Hepatocyte (in vitro differentiated cells): ENCODE measurements around the gene BBS9. TPM values are rescaled to one million over a fixed set of nuclear protein-coding genes. Genes with fewer than 3 reads are reported as not detected.

Experiments used
- DNase-seq: peaks from one replicate; pipeline ENCODE4 v3.0.0-alpha.2; 2016; ENCODE audit warnings: low spot score
- H2AFZ ChIP-seq: fragments of 200-600 bp; sonication (generic); 2 replicates; pipeline ENCODE4 v1.6.0; 2016; ENCODE audit warnings: antibody characterized with exemption, mild to moderate bottlenecking
- H3K27ac ChIP-seq: fragments of 200-600 bp; sonication (generic); 2 replicates; pipeline ENCODE4 v1.5.1; 2016; ENCODE audit warnings: mild to moderate bottlenecking
- H3K27me3 ChIP-seq: fragments of 200-600 bp; sonication (generic); 2 replicates; pipeline ENCODE4 v1.6.1; 2016
- H3K36me3 ChIP-seq: fragments of 200-600 bp; sonication (generic); replicated peaks from 2 replicates; pipeline ENCODE4 v1.5.1; 2016; ENCODE audit warnings: low read depth; ENCODE audit not compliant: insufficient read depth
- H3K4me1 ChIP-seq: fragments of 200-600 bp; sonication (generic); 2 replicates; pipeline ENCODE4 v1.5.1; 2016; ENCODE audit warnings: mild to moderate bottlenecking, moderate library complexity; ENCODE audit not compliant: insufficient read depth
- H3K4me2 ChIP-seq: fragments of 200-600 bp; sonication (generic); 2 replicates; pipeline ENCODE4 v1.6.0; 2016
- H3K4me3 ChIP-seq: fragments of 200-600 bp; sonication (generic); 2 replicates; pipeline ENCODE4 v1.5.1; 2016; ENCODE audit warnings: mild to moderate bottlenecking
- H3K79me2 ChIP-seq: fragments of 200-600 bp; sonication (generic); 2 replicates; pipeline ENCODE4 v1.6.0; 2017; ENCODE audit warnings: mild to moderate bottlenecking
- H3K9me2 ChIP-seq: fragments of 200-600 bp; sonication (generic); replicated peaks from 2 replicates; pipeline ENCODE4 v1.6.0; 2017; ENCODE audit warnings: mild to moderate bottlenecking; ENCODE audit not compliant: insufficient read depth
- H3K9me3 ChIP-seq: fragments of 200-600 bp; sonication (generic); 2 replicates; pipeline ENCODE4 v1.5.1; 2016; ENCODE audit warnings: low read depth, mild to moderate bottlenecking
- H4K20me1 ChIP-seq: fragments of 200-600 bp; sonication (generic); 2 replicates; pipeline ENCODE4 v1.6.0; 2016; ENCODE audit warnings: mild to moderate bottlenecking; ENCODE audit not compliant: insufficient read depth, poor library complexity, severe bottlenecking
- EZH2 ChIP-seq: fragments of 200-600 bp; sonication (generic); IDR thresholded peaks from 2 replicates; pipeline ENCODE4 v1.6.1; 2016; ENCODE audit warnings: antibody characterized with exemption, mild to moderate bottlenecking, borderline replicate concordance
- EZH2phosphoT487 ChIP-seq: fragments of 200-600 bp; sonication (generic); IDR thresholded peaks from one replicate; pipeline ENCODE4 v1.6.1; 2018; ENCODE audit warnings: antibody characterized with exemption, mild to moderate bottlenecking, low read depth, moderate library complexity; ENCODE audit not compliant: unreplicated experiment, severe bottlenecking
- WGBS: methylation state at CpG from one replicate; pipeline ENCODE4 v1.1.6; 2016; ENCODE audit warnings: low lambda C conversion rate; ENCODE audit errors: missing lambda C conversion rate; 5-methylcytosine and 5-hydroxymethylcytosine counted together
- polyA plus RNA-seq: library from polyadenylated mRNA; unstranded; fragments of >200 nt; fragmentation: Nextera tagmentation; extraction: Ambion mirVana; gene quantifications from 2 replicates; pipeline ENCODE4 v1.2.1, GENCODE V29; 2016
- total RNA-seq: library from RNA; depleted of rRNA; stranded (reverse); fragments of >200 nt; gene quantifications from 2 replicates; pipeline ENCODE4 v1.2.3, GENCODE V29; 2014
- TF ChIP-seq, protein P1 (sequence below): fragments of 200-600 bp; sonication (generic); IDR thresholded peaks from 2 replicates; pipeline ENCODE4 v1.5.1; 2016; ENCODE audit warnings: antibody characterized with exemption, mild to moderate bottlenecking; ENCODE audit not compliant: poor library complexity

Gene BBS9
- total and polyA plus RNA-seq, 2 experiments from 2014 or later: 10.1 to 12.3 TPM

DNA sequence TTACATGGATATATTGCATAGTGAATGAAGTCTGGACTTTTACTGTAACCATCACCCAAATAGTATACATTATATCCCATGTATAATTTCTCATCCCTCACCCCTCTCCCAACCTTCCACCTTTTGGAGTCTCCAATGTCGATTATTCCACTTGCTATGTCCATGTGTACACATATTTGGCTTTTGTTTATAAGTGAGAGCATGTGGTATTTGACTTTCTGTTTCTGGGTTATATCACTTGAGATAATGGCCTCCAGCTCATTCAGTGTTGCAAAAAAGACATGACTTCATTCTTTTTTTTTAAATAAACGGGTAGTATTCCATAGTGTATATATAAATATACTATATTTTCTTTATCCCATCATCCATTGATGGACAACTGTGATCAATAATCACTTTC is 487.4 kb downstream of the BBS9 start:
- no peak for DNase-seq
- Histone ChIP-seq H3K9me3 (peaks cover 12% of the 10 kb centered on the region), H2AFZ (no peak overlapping the region), H3K36me3 (no peaks in the 10 kb centered on the region), H3K27me3 (no peaks in the 10 kb centered on the region), H3K4me3 (no peak overlapping the region), H3K4me2 (no peak overlapping the region), H4K20me1 (no peaks in the 10 kb centered on the region), H3K9me2 (no peaks in the 10 kb centered on the region), H3K4me1 (no peaks in the 10 kb centered on the region), H3K79me2 (no peaks in the 10 kb centered on the region), H3K27ac (no peak overlapping the region)
- TF ChIP-seq, protein P1, sequence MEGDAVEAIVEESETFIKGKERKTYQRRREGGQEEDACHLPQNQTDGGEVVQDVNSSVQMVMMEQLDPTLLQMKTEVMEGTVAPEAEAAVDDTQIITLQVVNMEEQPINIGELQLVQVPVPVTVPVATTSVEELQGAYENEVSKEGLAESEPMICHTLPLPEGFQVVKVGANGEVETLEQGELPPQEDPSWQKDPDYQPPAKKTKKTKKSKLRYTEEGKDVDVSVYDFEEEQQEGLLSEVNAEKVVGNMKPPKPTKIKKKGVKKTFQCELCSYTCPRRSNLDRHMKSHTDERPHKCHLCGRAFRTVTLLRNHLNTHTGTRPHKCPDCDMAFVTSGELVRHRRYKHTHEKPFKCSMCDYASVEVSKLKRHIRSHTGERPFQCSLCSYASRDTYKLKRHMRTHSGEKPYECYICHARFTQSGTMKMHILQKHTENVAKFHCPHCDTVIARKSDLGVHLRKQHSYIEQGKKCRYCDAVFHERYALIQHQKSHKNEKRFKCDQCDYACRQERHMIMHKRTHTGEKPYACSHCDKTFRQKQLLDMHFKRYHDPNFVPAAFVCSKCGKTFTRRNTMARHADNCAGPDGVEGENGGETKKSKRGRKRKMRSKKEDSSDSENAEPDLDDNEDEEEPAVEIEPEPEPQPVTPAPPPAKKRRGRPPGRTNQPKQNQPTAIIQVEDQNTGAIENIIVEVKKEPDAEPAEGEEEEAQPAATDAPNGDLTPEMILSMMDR: no peak
- no peak for TF ChIP-seq EZH2
- 50% methylated on average over 2 of the region's 2 CpGs for WGBS

DNA sequence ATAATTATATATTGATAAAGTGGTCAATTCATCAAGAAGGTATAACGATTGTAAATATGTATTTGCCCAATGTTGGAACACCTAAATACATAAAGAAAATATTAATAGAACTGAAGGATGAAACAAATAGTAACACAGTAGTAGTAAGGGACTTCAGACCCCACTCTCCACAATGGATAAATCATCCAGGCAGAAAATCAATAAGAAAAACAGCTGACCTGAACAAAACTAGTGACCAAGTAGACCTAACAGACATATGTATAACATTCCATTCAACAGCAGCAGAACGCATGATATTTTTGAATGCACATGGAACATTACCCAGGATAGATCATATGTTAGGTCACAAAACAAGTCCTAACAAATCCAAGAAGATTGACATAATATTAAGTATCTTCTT is 489.9 kb downstream of the BBS9 start:
- Histone ChIP-seq H3K4me3 (no peak overlapping the region), H3K79me2 (no peaks in the 10 kb centered on the region), H3K4me2 (no peak overlapping the region), H3K9me2 (no peaks in the 10 kb centered on the region), H3K27ac (no peak overlapping the region), H3K4me1 (no peaks in the 10 kb centered on the region), H3K9me3 (peaks cover 12% of the 10 kb centered on the region), H3K36me3 (no peaks in the 10 kb centered on the region), H4K20me1 (no peaks in the 10 kb centered on the region), H3K27me3 (no peaks in the 10 kb centered on the region), H2AFZ (no peak overlapping the region)
- TF ChIP-seq EZH2phosphoT487: no peak
- TF ChIP-seq, protein P1: no peak
- no peak for TF ChIP-seq EZH2
- no peak for DNase-seq
- WGBS: 93% methylated on average over 2 of the region's 2 CpGs

DNA sequence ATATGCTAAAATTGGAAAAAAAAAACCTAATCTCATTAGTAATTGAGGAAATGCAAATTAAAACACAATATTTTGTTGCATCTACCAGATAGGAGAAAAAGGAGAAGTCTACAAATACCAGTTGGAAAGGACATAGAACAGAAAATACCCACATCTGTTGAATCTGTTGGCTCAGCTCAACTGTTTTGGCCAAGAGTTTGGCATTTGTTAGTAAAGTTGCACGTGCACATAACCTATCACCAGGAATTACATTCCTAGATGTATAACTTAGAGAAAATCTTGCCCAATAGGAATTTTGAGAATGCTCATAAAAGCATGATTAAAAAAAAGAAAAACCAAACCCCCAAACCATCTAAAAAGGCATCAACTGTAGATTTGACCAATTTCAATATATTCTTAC is 493.9 kb downstream of the BBS9 start:
- no peaks in the 10 kb centered on the region for H3K79me2 ChIP-seq

More for the DNA sequence above, 493.9 kb downstream of the BBS9 start:
- Histone ChIP-seq H3K4me1 (no peaks in the 10 kb centered on the region), H4K20me1 (no peaks in the 10 kb centered on the region), H3K36me3 (no peaks in the 10 kb centered on the region), H3K27me3 (no peaks in the 10 kb centered on the region), H2AFZ (no peak overlapping the region), H3K4me3 (no peak overlapping the region), H3K27ac (no peak overlapping the region), H3K9me2 (no peaks in the 10 kb centered on the region), H3K4me2 (no peak overlapping the region), H3K9me3 (peaks cover 12% of the 10 kb centered on the region)
- TF ChIP-seq, protein P1: no peak
- TF ChIP-seq EZH2 (no peak), EZH2phosphoT487 (no peak)
- no peak for DNase-seq
- WGBS: 64% methylated on average over 1 of the region's 1 CpG
